NCI-H524 (cell line): Measurements from ENCODE around the gene OR7G3.

Source experiments
- DNase-seq, 2 experiments: peaks; one replicate each; lab custom pipeline; 2025; lab: John Stamatoyannopoulos, UW

The OR7G3 gene

GRCh38 chr19:9107375-9107774 is 19.4 kb downstream of the OR7G3 start, which contains the start of gene OR7G2:
Gene OR7G2, minus strand, starts transcription at chr19:9107475. Its CDS starts 4,232 bp downstream, at chr19:9103243.
- DNase-seq, result no peak

GRCh38 chr19:9086761-9087160 is 40.0 kb downstream of the OR7G3 start, which contains the start of gene OR1M1:
Gene OR1M1, plus strand, starts transcription at chr19:9087061. Its CDS starts 6,184 bp downstream, at chr19:9093245.
- no peak for DNase-seq

- DNase-seq, result no peak
Observed at GRCh38 chr19:9078651-9079050, 48.1 kb downstream of the OR7G3 start.

- no peak for DNase-seq
Observed at GRCh38 chr19:9076901-9077300, 49.8 kb downstream of the OR7G3 start.
